Measurements from ENCODE around the gene C16orf92.
A peak's percentile ranks its signal among the peaks of the same experiment; 100 is the strongest.

Gene C16orf92

DNA sequence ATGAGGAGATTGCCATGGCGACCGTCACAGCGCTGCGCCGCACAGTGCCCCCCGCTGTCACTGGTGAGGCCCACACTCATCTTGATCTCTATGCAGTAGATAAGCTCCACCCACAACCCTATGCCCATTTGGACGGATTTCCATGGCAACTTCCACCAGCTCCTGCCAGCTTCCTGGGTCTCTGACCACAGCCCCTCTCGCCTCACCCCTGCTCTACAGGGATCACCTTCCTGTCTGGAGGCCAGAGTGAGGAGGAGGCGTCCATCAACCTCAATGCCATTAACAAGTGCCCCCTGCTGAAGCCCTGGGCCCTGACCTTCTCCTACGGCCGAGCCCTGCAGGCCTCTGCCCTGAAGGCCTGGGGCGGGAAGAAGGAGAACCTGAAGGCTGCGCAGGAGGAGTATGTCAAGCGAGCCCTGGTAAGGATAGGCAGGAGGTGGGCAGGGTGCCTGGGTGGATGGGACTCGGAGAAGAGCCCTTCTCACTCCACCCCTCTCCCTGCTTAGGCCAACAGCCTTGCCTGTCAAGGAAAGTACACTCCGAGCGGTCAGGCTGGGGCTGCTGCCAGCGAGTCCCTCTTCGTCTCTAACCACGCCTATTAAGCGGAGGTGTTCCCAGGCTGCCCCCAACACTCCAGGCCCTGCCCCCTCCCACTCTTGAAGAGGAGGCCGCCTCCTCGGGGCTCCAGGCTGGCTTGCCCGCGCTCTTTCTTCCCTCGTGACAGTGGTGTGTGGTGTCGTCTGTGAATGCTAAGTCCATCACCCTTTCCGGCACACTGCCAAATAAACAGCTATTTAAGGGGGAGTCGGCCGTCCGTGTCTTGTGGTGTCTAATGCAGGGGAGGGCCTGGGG lies 46.8 kb downstream of the C16orf92 start:
- TF ChIP-seq, protein P1, sequence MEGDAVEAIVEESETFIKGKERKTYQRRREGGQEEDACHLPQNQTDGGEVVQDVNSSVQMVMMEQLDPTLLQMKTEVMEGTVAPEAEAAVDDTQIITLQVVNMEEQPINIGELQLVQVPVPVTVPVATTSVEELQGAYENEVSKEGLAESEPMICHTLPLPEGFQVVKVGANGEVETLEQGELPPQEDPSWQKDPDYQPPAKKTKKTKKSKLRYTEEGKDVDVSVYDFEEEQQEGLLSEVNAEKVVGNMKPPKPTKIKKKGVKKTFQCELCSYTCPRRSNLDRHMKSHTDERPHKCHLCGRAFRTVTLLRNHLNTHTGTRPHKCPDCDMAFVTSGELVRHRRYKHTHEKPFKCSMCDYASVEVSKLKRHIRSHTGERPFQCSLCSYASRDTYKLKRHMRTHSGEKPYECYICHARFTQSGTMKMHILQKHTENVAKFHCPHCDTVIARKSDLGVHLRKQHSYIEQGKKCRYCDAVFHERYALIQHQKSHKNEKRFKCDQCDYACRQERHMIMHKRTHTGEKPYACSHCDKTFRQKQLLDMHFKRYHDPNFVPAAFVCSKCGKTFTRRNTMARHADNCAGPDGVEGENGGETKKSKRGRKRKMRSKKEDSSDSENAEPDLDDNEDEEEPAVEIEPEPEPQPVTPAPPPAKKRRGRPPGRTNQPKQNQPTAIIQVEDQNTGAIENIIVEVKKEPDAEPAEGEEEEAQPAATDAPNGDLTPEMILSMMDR (conservative IDR thresholded peaks at IDR 0.05; ENCODE audit: control insufficient read depth, insufficient read depth, low read depth, low read length): no peak
- no peak overlapping the region for H3K4me3 ChIP-seq (ENCODE audit: control insufficient read depth, low read depth, low read length)
- DNase-seq (ENCODE audit: low read depth): peak; percentile 32

DNA sequence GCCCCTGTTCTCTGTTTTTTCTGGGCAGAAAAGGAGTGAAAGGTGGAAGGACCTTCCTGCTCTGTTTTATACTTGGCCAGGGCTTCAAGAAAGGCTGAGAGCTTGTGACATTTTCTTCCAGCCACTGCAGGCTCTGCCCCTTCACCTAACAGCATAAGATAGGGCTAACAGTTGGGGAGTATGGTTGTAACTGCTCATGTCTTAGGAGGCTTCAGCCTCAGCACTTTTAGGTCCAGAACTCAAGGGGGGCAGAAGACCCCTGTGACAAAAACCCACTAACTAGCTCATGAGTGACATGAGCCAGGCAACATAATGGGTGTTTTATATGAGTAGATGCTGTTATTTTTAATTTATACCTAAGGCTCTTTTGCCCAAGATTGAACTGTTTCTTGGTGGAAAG lies 47.5 kb downstream of the C16orf92 start:
- no peak for DNase-seq (ENCODE audit: low read depth)
- H3K4me3 ChIP-seq (ENCODE audit: control insufficient read depth, low read depth, low read length): no peak overlapping the region
- TF ChIP-seq, protein P1 (conservative IDR thresholded peaks at IDR 0.05; ENCODE audit: control insufficient read depth, insufficient read depth, low read depth, low read length): no peak

All from fibroblast of mammary gland (primary cell).